TTC549 (cell line): Measurements from ENCODE around the gene VAV3.

ENCODE experiments used
- FAIRE-seq: peaks from 2 replicates; lab custom pipeline; 2012; peaks lifted over from hg19 to GRCh38; lab: Jason Lieb, UNC

VAV3 gene

DNA sequence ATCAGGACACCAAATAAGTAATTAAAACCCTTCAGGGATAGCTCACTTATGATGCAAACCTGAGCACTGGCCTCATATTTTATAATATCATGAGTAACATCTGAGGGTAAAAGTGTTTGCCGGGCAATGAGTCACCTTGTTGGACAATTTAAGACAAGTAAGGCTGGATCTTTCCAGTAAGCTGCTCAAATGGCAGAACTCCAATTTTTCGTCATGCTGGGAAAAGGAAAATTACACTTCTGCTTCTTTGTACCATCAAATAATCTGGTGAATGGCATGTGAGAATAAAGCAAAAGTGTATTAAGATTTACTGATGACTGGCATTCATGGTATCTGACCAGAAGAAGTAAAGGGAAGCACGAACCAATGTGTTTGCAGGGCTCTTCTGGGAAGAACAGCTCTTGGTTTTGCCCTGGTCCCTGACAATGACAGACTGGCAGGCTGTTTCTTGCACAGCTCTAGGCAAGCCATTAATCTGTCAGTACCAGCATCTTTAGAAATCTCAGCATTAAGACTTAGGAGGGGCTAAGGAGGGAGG lies 392.2 kb downstream of the VAV3 start:
- FAIRE-seq = no peak

DNA sequence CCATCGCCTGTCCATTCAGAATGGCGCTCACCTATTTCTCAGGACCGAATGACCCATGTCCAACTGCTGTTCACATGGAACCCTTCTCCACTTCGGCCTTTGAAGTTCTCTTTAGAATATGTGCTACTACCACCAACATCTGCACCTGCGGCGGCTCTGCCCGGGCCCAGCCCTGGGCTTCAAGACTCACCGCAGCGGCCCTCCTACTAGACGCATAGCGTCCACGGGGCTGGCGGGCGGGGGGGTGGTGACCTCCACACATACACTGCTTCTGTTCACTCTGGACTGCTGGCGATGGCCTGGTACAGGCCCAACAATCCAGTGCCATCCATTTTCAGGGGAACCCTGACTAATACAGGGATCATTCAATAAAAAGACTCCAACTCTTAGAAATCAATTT lies 394.2 kb downstream of the VAV3 start:
- FAIRE-seq = no peak

DNA sequence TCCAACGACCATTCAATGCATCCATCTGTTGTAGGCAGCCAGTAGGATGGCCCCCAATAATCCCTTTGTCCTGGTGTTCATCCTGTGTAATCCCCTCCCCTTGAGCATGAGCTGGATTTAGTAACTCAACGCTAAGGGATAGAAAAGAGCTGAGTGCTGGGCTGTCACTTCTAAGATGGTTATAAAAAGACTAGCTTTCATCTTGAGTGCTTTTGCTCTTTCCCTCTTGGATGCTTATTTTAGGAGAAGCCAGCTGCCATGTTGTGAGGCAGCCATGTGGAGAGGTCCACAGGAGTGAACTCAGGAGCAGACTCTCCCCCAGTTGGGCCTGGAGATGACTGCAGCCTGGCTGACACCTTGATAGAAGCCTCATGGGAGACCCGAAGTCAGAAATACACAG lies 401.5 kb downstream of the VAV3 start:
- FAIRE-seq = no peak

DNA sequence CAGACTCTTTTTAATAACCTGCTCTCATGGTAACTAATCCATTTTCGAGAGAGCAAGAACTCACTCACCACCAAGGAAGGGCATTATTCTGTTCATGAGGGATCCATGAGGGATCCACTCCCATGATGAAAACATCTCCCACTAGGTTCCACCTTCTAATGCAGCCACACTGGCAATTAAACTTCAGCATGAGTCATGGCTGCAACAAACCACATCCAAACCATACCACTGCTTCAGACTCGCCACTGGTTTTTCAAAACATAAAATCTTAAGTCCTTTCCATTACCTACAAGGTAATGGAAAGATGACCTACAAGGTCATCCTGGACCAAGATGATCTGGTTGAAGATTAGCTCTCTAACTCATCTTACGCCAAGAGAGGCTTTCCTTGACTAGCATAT lies 405.1 kb downstream of the VAV3 start:
- FAIRE-seq = no peak

DNA sequence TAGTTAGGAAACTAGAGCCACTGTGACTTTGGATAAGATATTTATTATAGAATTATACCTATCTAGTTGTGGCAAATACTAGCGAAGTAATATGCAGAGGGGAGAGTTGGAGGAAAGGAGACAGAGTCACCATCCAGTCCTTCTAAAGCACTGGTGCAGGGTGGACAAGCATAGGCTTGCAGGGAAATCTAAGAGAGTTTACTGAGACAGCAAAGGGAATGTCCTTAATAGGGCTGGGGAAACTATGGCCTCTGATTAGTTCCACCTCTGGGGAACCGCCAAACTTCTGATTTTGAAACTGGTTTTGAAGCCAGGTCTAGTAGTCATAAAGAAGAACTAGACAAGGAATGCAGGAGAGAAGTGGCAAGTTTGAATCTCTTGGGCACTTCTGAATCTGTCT lies 407.9 kb downstream of the VAV3 start:
- no peak for FAIRE-seq

DNA sequence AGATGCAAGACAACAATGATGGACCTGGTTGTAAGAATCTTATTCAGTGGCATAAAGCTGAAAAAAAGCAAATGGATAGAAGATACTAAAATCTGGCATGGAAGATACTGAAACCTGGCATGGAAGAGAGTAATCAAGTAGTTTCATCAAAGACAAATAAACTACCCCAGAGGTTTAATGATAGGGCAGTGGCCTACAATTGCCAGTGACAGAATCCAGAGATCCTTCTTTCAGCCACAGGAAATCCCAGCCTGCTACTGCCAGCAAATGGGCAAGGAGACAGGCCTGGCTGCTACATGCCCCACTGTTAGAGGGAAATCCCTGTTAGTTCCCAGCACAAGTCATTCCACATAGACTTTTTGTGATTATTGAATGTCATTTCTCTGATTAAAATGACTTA lies 409.4 kb downstream of the VAV3 start:
- FAIRE-seq = no peak

DNA sequence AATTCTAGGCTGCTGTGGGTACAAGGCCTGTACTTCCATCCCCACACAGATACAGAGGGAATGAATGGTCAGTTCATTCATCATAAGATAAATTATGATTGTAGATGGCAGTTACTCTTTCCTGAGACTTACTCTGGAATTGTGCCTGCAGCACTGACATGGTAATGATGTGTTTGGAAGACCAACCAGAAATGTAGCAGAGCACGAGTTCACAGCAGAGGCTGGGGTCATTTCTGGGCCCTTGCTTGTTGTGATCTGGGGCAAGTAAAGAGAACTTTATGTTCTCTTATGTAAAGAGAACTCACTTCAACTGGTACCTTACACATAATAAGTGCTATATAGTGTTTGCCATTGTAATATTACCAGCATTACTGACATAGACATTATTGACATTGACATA lies 412.2 kb downstream of the VAV3 start:
- FAIRE-seq = no peak

DNA sequence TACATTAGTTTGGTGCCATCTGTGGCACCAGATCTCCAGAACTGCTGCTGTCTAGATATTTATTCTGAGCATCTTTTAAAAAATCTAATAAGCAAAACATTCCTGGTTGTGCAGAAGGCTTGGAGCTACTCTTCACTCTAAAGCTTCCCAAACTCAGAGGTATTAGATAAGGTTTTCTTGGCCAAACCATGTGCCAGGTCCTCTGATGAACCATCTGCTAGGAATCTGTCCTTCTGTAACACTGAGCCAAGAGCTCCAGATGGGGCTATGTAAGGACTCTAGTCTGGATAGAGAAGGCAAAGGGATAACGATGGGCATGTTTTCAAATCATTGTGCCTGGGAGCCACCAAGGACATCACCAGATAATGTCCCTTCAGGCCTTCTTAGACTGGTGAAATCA lies 413.5 kb downstream of the VAV3 start:
- no peak for FAIRE-seq

DNA sequence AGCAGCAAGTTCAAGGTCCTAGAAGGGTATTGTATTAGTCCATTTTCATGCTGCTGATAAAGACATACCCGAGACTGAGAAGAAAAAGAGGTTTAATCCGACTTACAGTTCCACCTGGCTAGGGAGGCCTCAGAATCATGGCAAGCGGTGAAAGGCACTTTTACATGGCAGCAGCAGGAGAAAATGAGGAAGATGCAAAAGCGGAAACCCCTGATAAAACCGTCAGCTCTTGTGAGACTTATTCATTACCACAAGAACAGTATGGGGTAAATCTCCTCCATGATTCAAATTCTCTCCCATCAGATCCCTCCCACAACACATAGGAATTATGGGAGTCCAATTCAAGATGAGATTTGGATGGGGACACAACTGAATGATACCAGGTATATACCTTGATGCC lies 414.6 kb downstream of the VAV3 start:
- FAIRE-seq = no peak

DNA sequence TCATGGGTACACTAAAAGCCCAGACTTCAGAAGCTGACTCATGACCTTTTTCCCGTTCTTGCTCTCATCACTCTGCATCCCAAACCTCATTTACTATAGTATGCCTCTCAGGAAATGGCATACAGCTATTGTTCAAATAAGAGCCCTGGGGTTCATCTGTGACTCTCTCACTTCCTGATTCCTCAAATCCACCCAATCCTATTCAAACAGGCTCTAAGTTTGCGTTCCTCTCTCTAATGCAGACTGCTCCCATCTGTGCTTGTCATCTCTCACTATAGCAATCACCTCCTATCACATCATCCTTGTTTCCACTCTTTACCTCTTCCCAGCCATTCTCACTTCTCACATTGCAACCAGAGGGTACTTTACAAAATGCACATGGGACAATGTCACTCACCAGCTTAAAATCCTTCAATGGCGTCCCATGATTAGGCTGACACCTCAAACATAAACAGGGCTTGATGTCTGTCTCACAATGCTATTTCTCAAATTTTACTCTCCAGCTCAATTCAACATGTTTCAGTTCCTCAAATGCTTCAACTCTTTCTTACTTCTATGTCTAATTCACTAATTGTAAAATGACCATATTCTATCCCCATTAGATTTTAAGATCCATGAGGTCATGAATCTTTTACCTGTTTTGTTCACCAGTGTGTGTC lies 415.7 kb downstream of the VAV3 start:
- FAIRE-seq = no peak

DNA sequence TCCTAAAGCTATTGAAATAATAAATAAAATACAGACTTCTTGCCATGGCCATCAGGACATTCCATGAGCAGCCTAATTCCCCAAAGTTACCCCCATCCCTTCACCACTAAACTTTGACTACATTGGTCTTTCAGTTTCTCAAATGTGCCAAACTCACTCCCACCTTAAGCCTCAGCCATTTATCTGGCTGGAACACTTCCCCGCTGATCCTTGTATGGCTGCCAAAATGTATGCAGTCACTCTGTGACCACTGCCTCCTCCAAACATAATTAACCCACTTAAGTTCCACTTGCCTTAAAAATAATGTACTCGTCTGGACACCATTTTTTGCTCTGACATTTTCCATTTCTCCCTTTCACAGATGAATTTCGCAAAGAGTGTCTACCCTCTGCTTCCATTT lies 416.7 kb downstream of the VAV3 start:
- FAIRE-seq = no peak

DNA sequence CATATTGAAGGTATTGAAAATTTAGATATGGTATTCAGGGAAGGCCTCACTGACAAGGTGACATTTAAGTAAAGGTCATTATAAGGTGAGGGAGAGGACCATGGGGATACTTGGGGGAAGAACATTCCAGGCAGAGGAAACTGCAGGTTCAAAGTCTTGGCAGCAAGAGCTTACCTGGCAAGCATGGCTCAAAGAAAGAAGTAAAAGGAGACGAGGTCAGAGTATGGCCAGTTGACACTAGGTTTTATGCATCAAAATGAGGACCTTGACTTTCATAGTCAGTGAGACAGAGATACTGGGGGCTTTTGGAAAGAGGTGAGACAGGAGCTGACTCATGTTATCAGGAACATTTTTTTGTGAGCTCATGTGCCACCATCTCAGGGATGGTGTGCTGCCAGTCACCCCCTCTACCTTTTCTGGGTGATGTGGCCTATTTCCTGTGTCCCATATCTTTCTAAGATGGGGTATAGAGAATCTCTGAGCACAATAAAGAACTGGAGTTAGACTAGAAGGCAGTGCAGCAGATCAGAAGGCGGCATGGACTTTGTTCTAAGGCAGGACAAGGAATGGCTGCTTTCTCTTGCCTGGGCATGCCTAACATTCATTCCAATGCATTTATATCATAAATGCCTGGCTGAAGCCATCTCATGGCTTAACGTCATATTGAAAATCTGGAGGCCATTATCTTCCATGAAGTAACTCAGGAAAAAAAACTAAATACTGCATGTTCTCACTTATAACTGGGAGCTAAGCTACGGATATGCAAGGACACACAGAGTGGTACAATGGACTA lies 417.4 kb downstream of the VAV3 start:
- no peak for FAIRE-seq

DNA sequence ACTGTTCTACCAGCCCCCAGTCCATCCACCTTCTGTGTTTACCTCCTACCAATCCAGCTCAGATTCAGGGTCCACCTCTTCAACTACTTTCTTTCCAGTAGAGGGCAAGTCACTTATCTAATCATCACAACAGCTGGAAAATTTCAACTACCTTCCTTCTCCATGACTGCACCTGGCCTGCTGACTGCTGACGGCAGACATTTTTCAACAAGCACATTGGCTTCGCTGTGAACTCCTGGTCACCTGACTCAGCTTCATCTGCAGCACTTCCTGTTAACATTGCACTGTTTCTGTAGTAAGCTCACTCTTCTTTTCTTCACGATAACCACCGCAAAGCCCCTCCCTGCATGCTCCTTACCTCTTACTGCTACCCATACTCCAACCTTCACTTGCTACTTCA lies 418.4 kb downstream of the VAV3 start:
- no peak for FAIRE-seq

DNA sequence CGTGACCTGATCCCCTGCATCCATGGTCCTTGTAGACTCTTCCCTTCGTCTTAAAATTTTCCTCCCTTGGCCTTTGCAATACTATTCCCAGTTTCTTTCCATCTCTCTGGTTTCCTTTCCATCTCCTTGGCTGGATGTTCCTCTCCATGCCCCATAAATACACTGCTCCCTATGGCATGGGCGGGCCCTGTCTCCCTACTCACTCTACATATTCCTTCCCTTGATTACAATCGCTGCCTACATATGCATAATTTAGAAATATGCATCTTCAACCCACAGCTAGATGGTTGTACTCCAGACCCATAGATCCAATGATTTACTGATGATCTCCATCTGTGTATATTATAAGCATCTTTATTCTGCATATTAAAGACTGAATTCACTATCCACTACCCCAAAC lies 419.1 kb downstream of the VAV3 start:
- FAIRE-seq = no peak

DNA sequence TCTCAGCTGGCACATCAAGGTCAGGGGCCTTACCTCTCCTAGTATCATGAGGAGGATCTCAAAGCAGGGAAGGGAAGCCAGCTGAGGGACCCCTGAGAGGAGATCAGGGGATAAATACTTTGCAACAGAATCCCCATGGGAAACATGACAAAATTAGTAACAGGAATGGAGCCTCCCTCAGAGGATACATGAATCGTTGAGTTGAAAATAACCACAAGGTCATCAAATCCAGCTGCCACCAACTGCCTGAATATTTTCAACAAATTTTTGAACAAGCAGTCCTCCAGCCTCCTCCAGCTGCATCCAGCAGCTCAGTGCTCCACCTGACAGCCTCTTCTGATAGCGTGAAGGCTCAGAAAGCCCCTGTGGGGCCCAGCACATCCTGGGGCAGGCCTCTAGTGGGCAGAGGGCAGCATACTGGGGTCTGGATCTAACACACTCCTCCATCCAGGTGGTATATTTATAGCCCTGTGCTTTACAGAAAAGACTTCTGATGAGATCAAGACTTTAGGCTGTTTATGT lies 419.9 kb downstream of the VAV3 start:
- FAIRE-seq = no peak

DNA sequence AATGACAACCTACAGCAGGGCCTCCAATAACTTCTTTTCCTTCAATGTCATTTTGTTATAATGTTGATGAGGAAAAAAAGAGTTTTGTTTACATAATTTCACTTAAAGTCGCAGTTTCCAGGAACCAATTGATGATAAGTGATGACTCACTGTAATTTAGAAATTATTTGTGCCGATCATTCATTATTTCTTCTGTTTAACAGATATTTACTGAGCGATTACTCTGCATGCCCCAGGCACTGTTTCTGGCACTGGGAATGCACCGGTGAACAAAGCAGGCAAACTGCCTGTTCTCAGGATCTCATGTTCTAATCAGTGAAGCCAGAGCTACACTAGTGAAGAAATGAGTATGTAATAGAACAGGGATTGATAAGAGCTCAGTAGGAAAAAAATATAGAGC lies 420.7 kb downstream of the VAV3 start:
- FAIRE-seq = no peak

DNA sequence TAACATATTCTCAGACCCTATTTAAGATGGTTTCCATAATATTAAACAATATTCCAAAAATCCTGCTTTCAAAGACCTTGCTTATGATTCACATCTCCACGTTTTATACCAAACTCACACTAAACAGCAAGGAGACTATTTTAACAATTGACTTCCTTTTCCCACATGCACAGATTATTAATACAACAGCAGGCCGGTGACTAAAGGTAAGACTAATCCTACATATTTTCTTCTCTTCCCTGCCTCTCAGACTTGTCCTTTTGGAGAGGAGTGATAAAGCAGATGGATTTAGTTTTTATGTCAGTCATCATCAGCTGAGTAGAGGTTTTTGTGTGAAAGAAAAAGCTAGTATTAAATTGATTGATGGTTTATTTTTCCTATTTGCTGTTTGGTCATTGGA lies 423.6 kb downstream of the VAV3 start:
- FAIRE-seq = no peak

DNA sequence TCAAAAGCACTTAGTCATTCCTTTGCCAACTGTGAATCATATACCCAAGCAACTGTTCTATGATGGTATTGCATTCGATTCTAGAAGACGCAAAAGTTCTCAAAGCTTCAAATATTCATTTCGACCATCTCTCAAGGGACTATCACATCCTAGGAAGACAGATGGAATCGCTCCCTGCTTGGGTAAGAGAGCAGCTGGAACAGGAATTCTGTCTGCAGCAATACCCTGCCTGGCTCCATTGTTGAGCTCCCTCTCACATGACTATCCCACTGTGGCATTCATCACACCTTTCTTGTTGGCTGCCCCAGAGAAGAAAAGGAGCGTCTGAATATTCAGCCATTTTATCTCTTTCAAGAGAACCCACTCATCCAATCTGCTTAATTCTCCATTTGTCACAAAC lies 426.5 kb downstream of the VAV3 start:
- no peak for FAIRE-seq

DNA sequence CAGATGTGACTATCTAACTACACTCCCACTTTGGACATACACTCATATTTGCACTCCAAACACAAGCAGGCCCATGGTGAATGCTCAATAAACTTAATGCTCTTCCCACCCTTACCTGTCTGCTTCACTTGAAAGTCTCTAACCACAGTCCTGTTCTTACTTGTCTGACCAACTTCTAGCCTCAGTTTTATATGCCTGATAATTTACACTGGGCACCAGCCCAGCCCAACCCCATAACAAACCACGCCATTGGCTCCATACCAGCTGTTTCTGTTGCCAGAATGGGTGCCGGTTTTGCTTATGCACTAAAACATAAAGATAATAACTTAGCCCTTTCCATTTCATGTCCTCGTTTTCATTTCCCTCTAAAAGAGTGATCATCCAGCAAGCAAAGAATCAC lies 428.7 kb downstream of the VAV3 start:
- no peak for FAIRE-seq

DNA sequence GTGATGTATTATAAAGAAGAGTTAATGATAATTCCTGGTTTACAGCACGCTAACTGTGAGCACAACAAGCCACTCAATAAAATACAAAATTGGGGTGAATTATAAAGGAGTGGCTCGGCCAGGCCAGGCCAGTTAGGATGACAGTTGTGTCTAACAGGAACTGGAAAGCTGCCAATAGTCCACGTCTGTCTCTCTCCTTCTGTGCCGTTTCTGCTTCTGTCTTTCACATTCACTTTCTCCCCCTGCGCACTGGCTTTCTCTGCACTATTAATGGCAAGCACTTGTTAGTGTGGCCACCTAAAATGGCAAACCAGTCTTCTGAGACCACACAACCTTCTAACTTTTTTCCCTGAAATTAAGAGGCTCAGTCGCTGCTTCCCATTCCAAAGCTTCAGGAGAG lies 429.9 kb downstream of the VAV3 start:
- no peak for FAIRE-seq

DNA sequence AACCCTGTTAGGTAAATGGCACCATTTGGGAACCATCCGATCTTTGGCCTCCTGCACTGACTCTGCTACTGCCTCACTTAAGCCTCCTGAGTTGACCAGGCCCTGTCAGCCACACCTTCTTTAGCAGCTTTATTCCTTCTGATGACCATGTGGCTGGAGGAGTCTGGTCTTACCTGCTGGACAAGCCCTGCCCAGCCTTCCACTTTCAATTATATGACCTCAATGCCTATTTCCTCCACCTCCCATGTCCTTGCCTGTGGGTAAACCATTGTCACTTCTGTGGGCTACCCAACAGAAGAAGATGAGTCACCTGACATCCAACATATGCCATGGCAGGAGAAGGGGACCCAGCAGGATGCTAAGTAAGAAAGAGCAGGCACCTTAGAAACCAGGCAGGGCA lies 430.3 kb downstream of the VAV3 start:
- no peak for FAIRE-seq

DNA sequence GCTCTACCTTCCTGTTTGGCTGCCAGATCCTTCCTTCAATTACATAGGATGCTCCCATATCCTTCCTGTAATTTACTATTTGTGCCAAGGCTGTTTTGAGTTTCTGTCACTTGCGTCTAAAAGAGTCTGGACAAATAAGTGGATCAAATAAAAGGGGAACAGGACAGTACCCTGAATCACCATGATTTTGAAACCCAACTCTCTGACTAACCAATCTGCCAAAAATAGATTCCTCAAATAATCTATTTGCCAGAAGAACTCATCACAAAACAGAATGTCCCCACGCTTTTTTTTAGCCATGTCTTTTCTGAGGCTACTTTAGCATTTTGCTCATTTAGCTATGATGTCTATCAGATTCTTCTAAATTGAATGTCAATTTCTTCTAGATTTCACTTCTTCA lies 431.5 kb downstream of the VAV3 start:
- no peak for FAIRE-seq

DNA sequence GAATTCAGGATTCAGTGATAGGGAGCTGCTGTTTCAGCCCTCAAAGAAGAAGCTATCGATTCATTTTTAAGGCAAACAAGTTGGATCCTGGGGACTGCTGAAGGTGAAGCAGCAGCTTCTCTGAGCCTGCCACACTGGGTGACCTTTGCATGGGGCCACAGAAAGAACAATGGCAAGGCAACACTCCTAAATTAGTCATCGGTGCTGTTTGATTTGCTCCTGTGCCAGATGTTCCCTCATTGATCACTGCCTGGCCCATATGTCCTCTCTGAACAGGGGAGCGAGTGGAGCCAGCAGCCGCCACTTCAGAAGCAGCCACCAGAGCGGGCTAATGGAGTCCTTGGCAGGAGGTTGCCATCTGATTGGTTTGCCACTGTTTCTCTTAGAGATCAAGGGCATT lies 432.7 kb downstream of the VAV3 start:
- FAIRE-seq = no peak
